Neural progenitor cell (in vitro differentiated cells): Measurements from ENCODE around the gene ZFAND6. TPM values are rescaled to one million over a fixed set of nuclear protein-coding genes. Genes with fewer than 3 reads are reported as not detected.
"Not testable (repeated sequence)": the region's sequence is repeated elsewhere in the genome, so short reads cannot be mapped to it uniquely, and the experiment has no call there.

Experiments used
- DNase-seq: peaks from one replicate; pipeline ENCODE4 v3.0.0-alpha.2; 2016; ENCODE audit warnings: low spot score
- H2AFZ ChIP-seq: fragments of 200-600 bp; sonication (generic); replicated peaks from 2 replicates; pipeline ENCODE4 v1.6.1; 2016; ENCODE audit warnings: antibody characterized with exemption
- H3F3A ChIP-seq: fragments of 200-600 bp; sonication (generic); 2 replicates; pipeline ENCODE4 v1.6.1; 2016; ENCODE audit warnings: antibody characterized with exemption, low read depth
- H3K27ac ChIP-seq: fragments of 200-600 bp; sonication (generic); 2 replicates; pipeline ENCODE4 v1.5.1; 2016; ENCODE audit warnings: mild to moderate bottlenecking
- H3K27me3 ChIP-seq: fragments of 200-600 bp; sonication (generic); 2 replicates; pipeline ENCODE4 v1.6.1; 2016; ENCODE audit warnings: mild to moderate bottlenecking, moderate library complexity
- H3K36me3 ChIP-seq: fragments of 200-600 bp; sonication (generic); 2 replicates; pipeline ENCODE4 v1.5.1; 2016
- H3K4me1 ChIP-seq: fragments of 200-600 bp; sonication (generic); 2 replicates; pipeline ENCODE4 v1.6.1; 2016; ENCODE audit warnings: mixed run types
- H3K4me2 ChIP-seq: fragments of 200-600 bp; sonication (generic); 2 replicates; pipeline ENCODE4 v1.6.1; 2016
- H3K4me3 ChIP-seq: fragments of 200-600 bp; sonication (generic); 2 replicates; pipeline ENCODE4 v1.5.1; 2016
- H3K79me2 ChIP-seq: fragments of 200-600 bp; sonication (generic); 2 replicates; pipeline ENCODE4 v1.6.1; 2016; ENCODE audit warnings: low read depth
- H3K9ac ChIP-seq: fragments of 200-600 bp; sonication (generic); 2 replicates; pipeline ENCODE4 v1.6.1; 2016
- H3K9me3 ChIP-seq: fragments of 200-600 bp; sonication (generic); 2 replicates; pipeline ENCODE4 v1.5.1; 2016; ENCODE audit warnings: low read depth
- H4K20me1 ChIP-seq: fragments of 200-600 bp; sonication (generic); 2 replicates; pipeline ENCODE4 v1.6.1; 2016; ENCODE audit warnings: low read depth
- H3K27ac Mint-ChIP-seq: 3 replicates; pipeline ENCODE4 v1.8.0; 2021; ENCODE audit warnings: mixed read lengths
- H3K27me3 Mint-ChIP-seq: 2 replicates; pipeline ENCODE4 v1.8.0; 2022; ENCODE audit warnings: low read depth, mild to moderate bottlenecking, inconsistent platforms, moderate library complexity, mixed read lengths; ENCODE audit not compliant: insufficient read depth
- H3K36me3 Mint-ChIP-seq: 3 replicates; pipeline ENCODE4 v1.8.0; 2021; ENCODE audit warnings: mixed read lengths
- H3K4me1 Mint-ChIP-seq: 3 replicates; pipeline ENCODE4 v1.8.0; 2021; ENCODE audit warnings: mixed read lengths
- H3K4me3 Mint-ChIP-seq: 3 replicates; pipeline ENCODE4 v1.8.0; 2021; ENCODE audit warnings: mild to moderate bottlenecking, moderate library complexity, mixed read lengths
- H3K9me3 Mint-ChIP-seq: 3 replicates; pipeline ENCODE4 v1.8.0; 2020; ENCODE audit warnings: mixed read lengths
- CTCF ChIP-seq: fragments of 200-600 bp; sonication (generic); IDR thresholded peaks from 2 replicates; pipeline ENCODE4 v1.5.1; 2017; ENCODE audit warnings: antibody characterized with exemption, mild to moderate bottlenecking
- EZH2 ChIP-seq: fragments of 200-600 bp; sonication (generic); IDR thresholded peaks from 2 replicates; pipeline ENCODE4 v1.6.1; 2017; ENCODE audit warnings: antibody characterized with exemption, mild to moderate bottlenecking, moderate library complexity
- EZH2phosphoT487 ChIP-seq: fragments of 200-600 bp; sonication (generic); IDR thresholded peaks from 2 replicates; pipeline ENCODE4 v1.6.1; 2017; ENCODE audit warnings: antibody characterized with exemption
- total RNA-seq: library from RNA; depleted of rRNA; stranded (reverse); fragments of >200 nt; gene quantifications from 2 replicates; pipeline ENCODE4 v1.2.3, GENCODE V29; 2015; ENCODE audit warnings: low replicate concordance

The ZFAND6 gene
- total RNA-seq, 1 donor from 2014 or later = 329 TPM

DNA sequence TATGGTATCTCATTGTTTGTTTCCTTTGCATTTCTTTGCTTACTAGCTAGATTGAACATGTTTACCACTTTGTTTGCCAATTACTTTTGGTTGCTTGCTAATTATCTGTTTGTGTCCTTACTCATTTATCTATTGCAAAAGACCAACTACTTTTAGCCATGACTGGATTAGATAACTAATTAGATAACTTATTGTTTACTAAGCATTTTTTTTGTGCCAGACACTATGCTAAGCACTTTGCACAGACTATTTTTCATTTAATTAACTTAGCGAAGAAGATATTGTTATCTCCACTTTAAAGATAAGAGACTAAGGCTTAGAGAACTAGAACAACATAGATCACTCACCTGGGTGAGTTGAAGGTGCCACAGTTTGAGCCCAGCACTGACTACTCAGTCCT, 16.9 kb upstream of the ZFAND6 start:
- no peaks in the 10 kb centered on the region for H3K9me3 ChIP-seq
- no peaks in the 10 kb centered on the region for H3K79me2 ChIP-seq
- H3K9ac ChIP-seq = no peak overlapping the region
- H3F3A ChIP-seq = no peaks in the 10 kb centered on the region
- H3K27ac Mint-ChIP-seq = no peak overlapping the region
- H3K27me3 ChIP-seq = no peaks in the 10 kb centered on the region
- H3K36me3 ChIP-seq = no peaks in the 10 kb centered on the region
- TF ChIP-seq EZH2 (no peak), CTCF (no peak), EZH2phosphoT487 (no peak)
- H4K20me1 ChIP-seq = no peaks in the 10 kb centered on the region
- no peak for DNase-seq
- no peak overlapping the region for H3K4me2 ChIP-seq
- no peak overlapping the region for H3K4me3 Mint-ChIP-seq
- H3K4me3 ChIP-seq = no peak overlapping the region
- H3K27ac ChIP-seq = no peak overlapping the region
- no peaks in the 10 kb centered on the region for H3K4me1 Mint-ChIP-seq
- no peak overlapping the region for H2AFZ ChIP-seq
- peaks cover 3% of the 10 kb centered on the region for H3K27me3 Mint-ChIP-seq
- no peaks in the 10 kb centered on the region for H3K9me3 Mint-ChIP-seq
- no peaks in the 10 kb centered on the region for H3K4me1 ChIP-seq
- H3K36me3 Mint-ChIP-seq = no peaks in the 10 kb centered on the region

DNA sequence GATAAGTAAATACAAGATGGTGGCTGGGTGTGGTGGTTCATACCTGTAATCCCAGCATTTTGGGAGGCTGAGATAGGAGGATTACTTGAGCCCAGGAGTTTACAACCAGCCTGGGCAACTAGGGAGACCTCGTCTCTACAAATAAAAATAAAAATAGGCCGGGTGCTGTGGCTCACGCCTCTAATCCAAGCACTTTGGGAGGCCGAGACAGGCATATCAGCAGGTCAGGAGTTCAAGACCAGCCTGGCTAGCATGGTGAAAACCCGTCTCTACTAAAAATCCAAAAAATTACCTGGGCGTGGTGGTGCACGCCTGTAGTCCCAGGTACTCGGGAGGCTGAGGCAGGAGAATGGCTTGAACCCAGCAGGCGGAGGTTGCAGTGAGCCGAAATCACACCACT, 14.3 kb upstream of the ZFAND6 start:
- H3K9ac ChIP-seq, H3K9me3 ChIP-seq, H3K4me3 ChIP-seq, H3K27me3 ChIP-seq, H4K20me1 ChIP-seq, H3K36me3 Mint-ChIP-seq, H3K79me2 ChIP-seq, H3K9me3 Mint-ChIP-seq, H2AFZ ChIP-seq, DNase-seq, H3K36me3 ChIP-seq, H3K4me1 Mint-ChIP-seq, H3K27me3 Mint-ChIP-seq, H3K4me1 ChIP-seq, H3F3A ChIP-seq, H3K27ac Mint-ChIP-seq, H3K4me3 Mint-ChIP-seq, H3K27ac ChIP-seq, H3K4me2 ChIP-seq: not testable (repeated sequence)

GRCh38 chr15:80049046-80049445, 10.4 kb upstream of the ZFAND6 start:
- no peak overlapping the region for H3K4me2 ChIP-seq
- no peaks in the 10 kb centered on the region for H3K9me3 ChIP-seq
- no peaks in the 10 kb centered on the region for H3F3A ChIP-seq
- TF ChIP-seq CTCF (no peak), EZH2phosphoT487 (no peak), EZH2 (no peak)
- no peak overlapping the region for H3K9ac ChIP-seq
- no peaks in the 10 kb centered on the region for H3K36me3 ChIP-seq
- H4K20me1 ChIP-seq = no peaks in the 10 kb centered on the region
- H3K27ac Mint-ChIP-seq = no peak overlapping the region
- no peaks in the 10 kb centered on the region for H3K9me3 Mint-ChIP-seq
- H3K27me3 Mint-ChIP-seq = peaks cover 3% of the 10 kb centered on the region
- H3K36me3 Mint-ChIP-seq = no peaks in the 10 kb centered on the region
- no peaks in the 10 kb centered on the region for H3K27me3 ChIP-seq
- no peak overlapping the region for H3K4me3 Mint-ChIP-seq
- H3K27ac ChIP-seq = no peak overlapping the region
- peaks cover 8% of the 10 kb centered on the region for H3K4me1 Mint-ChIP-seq
- no peak overlapping the region for H3K4me3 ChIP-seq
- H3K4me1 ChIP-seq = no peaks in the 10 kb centered on the region
- no peak for DNase-seq
- H2AFZ ChIP-seq = no peak overlapping the region
- no peaks in the 10 kb centered on the region for H3K79me2 ChIP-seq

- H3K36me3 Mint-ChIP-seq = no peaks in the 10 kb centered on the region
- TF ChIP-seq EZH2phosphoT487 (no peak), EZH2 (no peak), CTCF (no peak)
Observed at GRCh38 chr15:80052597-80053304, 6.7 kb upstream of the ZFAND6 start.

More at GRCh38 chr15:80052597-80053304, 6.7 kb upstream of the ZFAND6 start:
- peak overlapping the region; percentile 28 for H2AFZ ChIP-seq
- Mint-ChIP-seq H3K9me3 (peaks cover 3% of the 10 kb centered on the region), H3K4me1 (peaks cover 8% of the 10 kb centered on the region), H3K4me3 (no peak overlapping the region), H3K27me3 (peaks cover 2% of the 10 kb centered on the region), H3K27ac (no peak overlapping the region)
- no peak overlapping the region for H3K9ac ChIP-seq
- no peaks in the 10 kb centered on the region for H3K36me3 ChIP-seq
- DNase-seq = no peak
- no peaks in the 10 kb centered on the region for H3K4me1 ChIP-seq
- H4K20me1 ChIP-seq = no peaks in the 10 kb centered on the region
- no peak overlapping the region for H3K4me3 ChIP-seq
- H3F3A ChIP-seq = no peaks in the 10 kb centered on the region
- H3K4me2 ChIP-seq = no peak overlapping the region
- no peaks in the 10 kb centered on the region for H3K9me3 ChIP-seq
- H3K79me2 ChIP-seq = no peaks in the 10 kb centered on the region
- peaks cover 9% of the 10 kb centered on the region for H3K27me3 ChIP-seq
- H3K27ac ChIP-seq = no peak overlapping the region
